K562 (cell line): ENCODE measurements around the gene EIF4E1B. TPM values are rescaled to one million over a fixed set of nuclear protein-coding genes. Genes with fewer than 3 reads are reported as not detected.

Experiments
- FOSL1 ChIP-seq: fragments of 200-800 bp; sonication (Bioruptor generic); conservative IDR thresholded peaks from 2 replicates; pipeline ENCODE4 v1.6.1; 2016; ENCODE audit warnings: missing genetic modification characterization, missing compliant biosample characterization
- HDAC1 ChIP-seq, 2 experiments: fragments of 450-650 bp; IDR thresholded peaks; 2 replicates each; pipeline ENCODE4 v1.6.1; 2016 to 2017; ENCODE audit warnings: inconsistent platforms in 1 of 2, mild to moderate bottlenecking in 1 of 2, moderate library complexity in 1 of 2
- HDGF ChIP-seq: fragments of 450-650 bp; IDR thresholded peaks from 2 replicates; pipeline ENCODE4 v1.6.1; 2016
- KHSRP ChIP-seq: fragments of 450-650 bp; IDR thresholded peaks from 2 replicates; pipeline ENCODE4 v1.6.1; 2017
- LCOR ChIP-seq: sonication (generic); formaldehyde crosslinking; IDR thresholded peaks from 2 replicates; pipeline ENCODE4 v1.8.0; 2022; ENCODE audit warnings: mild to moderate bottlenecking, missing genetic modification reagents
- MBD1 ChIP-seq: fragments of 250-450 bp; sonication (Bioruptor Pico); IDR thresholded peaks from 2 replicates; pipeline ENCODE4 v1.8.0; 2022; ENCODE audit warnings: inconsistent platforms
- NKRF ChIP-seq: fragments of 450-650 bp; IDR thresholded peaks from 2 replicates; pipeline ENCODE4 v1.6.1; 2016; ENCODE audit warnings: borderline replicate concordance
- NONO ChIP-seq, 2 experiments: fragments of 200-400 bp in 1 of 2; fragments of 450-650 bp in 1 of 2; formaldehyde crosslinking in 1 of 2; IDR thresholded peaks; 2 replicates each; pipeline ENCODE4 v1.6.1; 2017; ENCODE audit warnings: low read depth in 2 of 2, mild to moderate bottlenecking in 2 of 2, moderate library complexity in 2 of 2, low read length in 1 of 2
- NR2C2 ChIP-seq, 2 experiments: fragments of 200-800 bp in 1 of 2; sonication (Bioruptor generic) in 1 of 2; sonication (generic) in 1 of 2; formaldehyde crosslinking in 1 of 2; IDR thresholded peaks; 2 replicates each; pipeline versions ENCODE4 v1.6.1 to v1.8.0; 2016 to 2022; ENCODE audit warnings: mild to moderate bottlenecking in 1 of 2, missing compliant biosample characterization in 1 of 2, missing genetic modification characterization in 1 of 2, missing genetic modification reagents in 1 of 2
- SREBF2 ChIP-seq: sonication (generic); formaldehyde crosslinking; IDR thresholded peaks from 2 replicates; pipeline ENCODE4 v1.4.0; 2020; ENCODE audit warnings: mild to moderate bottlenecking, missing genetic modification reagents
- TCF7 ChIP-seq: sonication (generic); IDR thresholded peaks from 2 replicates; pipeline ENCODE4 v1.6.1; 2016; ENCODE audit warnings: antibody characterized with exemption, borderline replicate concordance
- THRB ChIP-seq: fragments of 450-650 bp; formaldehyde crosslinking; conservative IDR thresholded peaks from 2 replicates; pipeline ENCODE4 v1.4.0; 2022; ENCODE audit warnings: mild to moderate bottlenecking, missing genetic modification characterization
- VEZF1 ChIP-seq: fragments of 200-800 bp; sonication (Bioruptor generic); IDR thresholded peaks from 2 replicates; pipeline ENCODE4 v1.6.1; 2017; ENCODE audit warnings: missing genetic modification characterization, missing compliant biosample characterization
- XRCC3 ChIP-seq: fragments of 450-650 bp; IDR thresholded peaks from 2 replicates; pipeline ENCODE4 v1.6.1; 2017; ENCODE audit warnings: mild to moderate bottlenecking, moderate library complexity
- ZBTB7A ChIP-seq: IDR thresholded peaks from 2 replicates; pipeline ENCODE4 v1.6.1; 2011; ENCODE audit warnings: low read depth, mild to moderate bottlenecking, low read length, moderate library complexity, borderline replicate concordance; ENCODE audit not compliant: control insufficient read depth
- ZNF184 ChIP-seq: sonication (generic); formaldehyde crosslinking; IDR thresholded peaks from 2 replicates; pipeline ENCODE4 v1.5.0; 2020; ENCODE audit warnings: missing genetic modification reagents
- ZNF232 ChIP-seq: sonication (generic); formaldehyde crosslinking; IDR thresholded peaks from 2 replicates; pipeline ENCODE4 v1.8.0; 2022; ENCODE audit warnings: mild to moderate bottlenecking, missing genetic modification reagents
- ZNF324 ChIP-seq: fragments of 250-450 bp; sonication (Bioruptor Pico); IDR thresholded peaks from 2 replicates; pipeline ENCODE4 v1.4.0; 2020; ENCODE audit warnings: mild to moderate bottlenecking
- ZNF354B ChIP-seq: fragments of 250-450 bp; sonication (Bioruptor Pico); IDR thresholded peaks from 2 replicates; pipeline ENCODE4 v1.4.0; 2020
- ZNF511 ChIP-seq: sonication (generic); formaldehyde crosslinking; IDR thresholded peaks from 2 replicates; pipeline ENCODE4 v1.8.0; 2022; ENCODE audit warnings: mild to moderate bottlenecking, missing genetic modification reagents
- ZNF764 ChIP-seq: fragments of 250-450 bp; sonication (Bioruptor Pico); IDR thresholded peaks from 2 replicates; pipeline ENCODE4 v1.4.0; 2020; ENCODE audit warnings: low read depth, mild to moderate bottlenecking, moderate library complexity
- ZNF785 ChIP-seq: fragments of 250-450 bp; sonication (Bioruptor Pico); IDR thresholded peaks from 2 replicates; pipeline ENCODE4 v1.4.0; 2020; ENCODE audit warnings: mild to moderate bottlenecking
- polyA plus RNA-seq, 8 experiments: library from polyadenylated mRNA; depleted of rRNA in 4 of 8; stranded (reverse) in 5 of 8; unstranded in 3 of 8; fragments of >200 nt; fragmentation: Nextera tagmentation in 2 of 8; fragmentation: Illumina TruSeq in 1 of 8; extraction: Ambion mirVana in 2 of 8; extraction: Trizol in 1 of 8; gene quantifications; 2 replicates each; pipeline versions ENCODE4 v1.2.1 to v1.2.3, GENCODE V29; 2011 to 2014; ENCODE audit warnings: inconsistent platforms in 1 of 8, missing spikeins in 1 of 8
- total RNA-seq, 7 experiments: library from RNA; depleted of rRNA in 6 of 7; stranded (reverse); fragments of >200 nt in 6 of 7; fragmentation: Illumina TruSeq in 2 of 7; extraction: Trizol in 2 of 7; gene quantifications; 2 replicates each; pipeline versions ENCODE4 v1.2.1 to v1.2.3, GENCODE V29; 2011 to 2021; ENCODE audit warnings: low replicate concordance in 1 of 7

EIF4E1B gene
- total and polyA plus RNA-seq, 9 of the 15 experiments (the other 6 are each of a cell fraction or from before 2014, with no cell fraction given): not detected

- TF ChIP-seq ZNF232 (CRISPR knock-in tag) (no peak), ZBTB7A (0 out of 2 replicates have a peak, but pooled peaks have one; percentile 20), FOSL1 (tag) (no peak), XRCC3 (no peak), MBD1 (CRISPR knock-in tag) (no peak), ZNF354B (CRISPR knock-in tag) (no peak), NKRF (no peak), NONO (IDR thresholded peaks at IDR 0.05; ENCODE audit: low read depth in 2 of 2, low read length in 1 of 2) (0 out of 4 replicates have a peak, but pooled peaks of 1 of the 2 experiments have one; percentile 38), ZNF324 (CRISPR knock-in tag) (no peak), KHSRP (no peak), ZNF511 (no peak), NR2C2 (CRISPR knock-in tag; IDR thresholded peaks at IDR 0.05) (no peak), NR2C2 (tag; IDR thresholded peaks at IDR 0.05) (0 out of 2 replicates have a peak, but pooled peaks have one; percentile 13), THRB (CRISPR knock-in tag) (no peak), ZNF785 (CRISPR knock-in tag) (no peak), HDGF (no peak), SREBF2 (CRISPR knock-in tag) (no peak), VEZF1 (no peak), ZNF184 (no peak), LCOR (CRISPR knock-in tag) (0 out of 2 replicates have a peak, but pooled peaks have one; percentile 16), ZNF764 (CRISPR knock-in tag) (no peak), HDAC1 (IDR thresholded peaks at IDR 0.05) (0 out of 4 replicates have a peak, but pooled peaks of 1 of the 2 experiments have one; percentile 2), TCF7 (no peak)
Observed at GRCh38 chr5:176647843-176648473, 17.5 kb downstream of the EIF4E1B start (continued).
